T-cell (primary cell): ENCODE data around the gene MITF. TPM values are rescaled to one million over a fixed set of nuclear protein-coding genes. Genes with fewer than 3 reads are reported as not detected.

Experiments
- ATAC-seq, 4 experiments: fragments of 200-7000 bp in 3 of 4; fragments of 150-1000 bp in 1 of 4; cut with Tn5 transposase; replicated peaks in 1 of 4; 1 replicate in 3 of 4; 2 replicates in 1 of 4; pipeline ENCODE4 v1.10.0; 2021; ENCODE audit warnings: moderate library complexity in 3 of 4, mild to moderate bottlenecking in 2 of 4, moderate number of reproducible peaks in 1 of 4
- CTCF ChIA-PET, 2 donors: fragments of 300-600 bp; sonication (Branson Sonifier 250); formaldehyde crosslinking; loops; one replicate each; lab custom pipeline; 2022; ENCODE audit warnings: antibody characterized with exemption in 2 of 2; lab: Charles Lee
- POLR2A ChIA-PET, 2 donors: fragments of 300-600 bp; sonication (Branson Sonifier 250); formaldehyde crosslinking; loops; one replicate each; lab custom pipeline; 2022; ENCODE audit warnings: antibody characterized with exemption in 2 of 2; lab: Charles Lee
- DNase-seq, 35 experiments: peaks; one replicate each; pipeline versions ENCODE4 v3.0.0 to v3.0.0-alpha.2; 2013 to 2023
- H3K27ac ChIP-seq: one replicate; pipeline ENCODE4 v1.5.1; 2013; ENCODE audit warnings: low read length
- H3K27me3 ChIP-seq, 2 experiments: replicated peaks in 1 of 2; 1 replicate in 1 of 2; 2 replicates in 1 of 2; pipeline versions ENCODE4 v1.6.1 to v1.7.0; 2013; ENCODE audit warnings: low read length in 1 of 2, mixed read lengths in 1 of 2; ENCODE audit not compliant: control insufficient read depth in 2 of 2, insufficient read depth in 2 of 2; ENCODE audit errors: extremely low read depth in 1 of 2
- H3K36me3 ChIP-seq, 2 donors: 1 replicate in 1 of 2; 2 replicates in 1 of 2; pipeline versions ENCODE4 v1.6.1 to v1.7.0; 2013; ENCODE audit warnings: low read length in 1 of 2; ENCODE audit not compliant: control insufficient read depth in 2 of 2, insufficient read depth in 1 of 2; ENCODE audit errors: extremely low read depth in 1 of 2
- H3K4me1 ChIP-seq, 2 experiments: 1 replicate in 1 of 2; 2 replicates in 1 of 2; pipeline versions ENCODE4 v1.6.1 to v1.7.0; 2013; ENCODE audit warnings: low read length in 2 of 2, mixed read lengths in 1 of 2; ENCODE audit not compliant: insufficient read depth in 2 of 2, control insufficient read depth in 1 of 2; ENCODE audit errors: extremely low read depth in 1 of 2
- H3K4me3 ChIP-seq, 2 donors: 1 replicate in 1 of 2; 2 replicates in 1 of 2; pipeline versions ENCODE4 v1.5.1 to v1.7.0; 2013; ENCODE audit warnings: mild to moderate bottlenecking in 2 of 2, low read length in 1 of 2, moderate library complexity in 1 of 2; ENCODE audit not compliant: control insufficient read depth in 1 of 2; ENCODE audit errors: extremely low read depth in 1 of 2
- H3K9me3 ChIP-seq: 2 replicates; pipeline ENCODE4 v1.7.0; 2013
- H3K27ac Mint-ChIP-seq, 2 donors: one replicate each; pipeline ENCODE4 v1.8.0; 2020 to 2021; ENCODE audit warnings: mild to moderate bottlenecking in 2 of 2, mixed read lengths in 2 of 2
- H3K27me3 Mint-ChIP-seq, 2 donors: one replicate each; pipeline ENCODE4 v1.8.0; 2021 to 2022; ENCODE audit warnings: mixed read lengths in 2 of 2
- H3K36me3 Mint-ChIP-seq: one replicate; pipeline ENCODE4 v1.8.0; 2021; ENCODE audit warnings: mixed read lengths
- H3K4me1 Mint-ChIP-seq, 3 donors: one replicate each; pipeline ENCODE4 v1.8.0; 2020 to 2022; ENCODE audit warnings: mixed read lengths in 3 of 3, mild to moderate bottlenecking in 1 of 3
- H3K4me3 Mint-ChIP-seq, 3 donors: one replicate each; pipeline ENCODE4 v1.8.0; 2020 to 2022; ENCODE audit warnings: mild to moderate bottlenecking in 3 of 3, mixed read lengths in 3 of 3, moderate library complexity in 3 of 3
- H3K9me3 Mint-ChIP-seq, 3 donors: one replicate each; pipeline ENCODE4 v1.8.0; 2020 to 2022; ENCODE audit warnings: mixed read lengths in 3 of 3
- WGBS: methylation state at CpG from one replicate; pipeline ENCODE4 v1.1.5; 2013; ENCODE audit warnings: missing lambda C conversion rate; ENCODE audit not compliant: insufficient coverage; 5-methylcytosine and 5-hydroxymethylcytosine counted together
- total RNA-seq, 35 experiments: library from RNA in 6 of 35; stranded (reverse) in 6 of 35; fragments of 120-200 nt in 1 of 35; gene quantifications; one replicate each; pipeline versions ENCODE4 v1.2.1 to v1.2.4 and lab custom pipeline; 2013 to 2026

Gene MITF
- total RNA-seq, 5 donors from 2014 or later (not counting 1 experiment from before 2014, with no cell fraction given): 0.09 to 0.51 (median 0.24) TPM; not detected in 1

DNA sequence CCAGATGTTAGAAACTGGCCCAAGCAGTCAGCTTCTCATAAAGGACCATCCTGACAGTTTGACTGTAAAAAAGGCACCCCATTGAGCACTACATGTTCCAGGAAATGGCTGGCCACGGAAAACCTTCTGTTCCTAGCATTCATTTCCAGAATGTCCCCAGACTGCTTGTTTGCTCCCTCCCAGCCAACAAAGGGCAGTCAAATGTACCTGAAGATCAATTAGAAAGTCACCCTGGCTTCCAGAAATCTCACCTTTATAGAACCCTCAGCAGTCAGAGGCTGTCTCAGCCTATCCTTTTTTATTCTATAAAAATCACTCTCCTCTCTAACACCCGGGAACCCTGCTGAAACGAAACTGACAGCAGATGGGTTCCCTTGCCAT, 259.5 kb downstream of the MITF start:
- Histone ChIP-seq H3K27me3 (peaks cover 0 to 4% of the 10 kb centered on the region in 2 experiments), H3K36me3 (no peaks in the 10 kb centered on the region), H3K4me1 (no peaks in the 10 kb centered on the region), H3K4me3 (no peak overlapping the region), H3K27ac (no peak overlapping the region), H3K9me3 (no peaks in the 10 kb centered on the region)
- Mint-ChIP-seq H3K36me3 (no peaks in the 10 kb centered on the region), H3K4me3 (no peak overlapping the region), H3K27me3 (peaks cover 0 to 5% of the 10 kb centered on the region in 2 donors), H3K9me3 (peaks cover 0 to 4% (median 4%) of the 10 kb centered on the region in 3 donors), H3K4me1 (no peaks in the 10 kb centered on the region), H3K27ac (no peak overlapping the region)
- POLR2A ChIA-PET: no interaction called here
- CTCF ChIA-PET: no interaction called here
- WGBS: 44% methylated on average over 1 of the region's 3 CpGs
- ATAC-seq (no peak), DNase-seq (no peak)

DNA sequence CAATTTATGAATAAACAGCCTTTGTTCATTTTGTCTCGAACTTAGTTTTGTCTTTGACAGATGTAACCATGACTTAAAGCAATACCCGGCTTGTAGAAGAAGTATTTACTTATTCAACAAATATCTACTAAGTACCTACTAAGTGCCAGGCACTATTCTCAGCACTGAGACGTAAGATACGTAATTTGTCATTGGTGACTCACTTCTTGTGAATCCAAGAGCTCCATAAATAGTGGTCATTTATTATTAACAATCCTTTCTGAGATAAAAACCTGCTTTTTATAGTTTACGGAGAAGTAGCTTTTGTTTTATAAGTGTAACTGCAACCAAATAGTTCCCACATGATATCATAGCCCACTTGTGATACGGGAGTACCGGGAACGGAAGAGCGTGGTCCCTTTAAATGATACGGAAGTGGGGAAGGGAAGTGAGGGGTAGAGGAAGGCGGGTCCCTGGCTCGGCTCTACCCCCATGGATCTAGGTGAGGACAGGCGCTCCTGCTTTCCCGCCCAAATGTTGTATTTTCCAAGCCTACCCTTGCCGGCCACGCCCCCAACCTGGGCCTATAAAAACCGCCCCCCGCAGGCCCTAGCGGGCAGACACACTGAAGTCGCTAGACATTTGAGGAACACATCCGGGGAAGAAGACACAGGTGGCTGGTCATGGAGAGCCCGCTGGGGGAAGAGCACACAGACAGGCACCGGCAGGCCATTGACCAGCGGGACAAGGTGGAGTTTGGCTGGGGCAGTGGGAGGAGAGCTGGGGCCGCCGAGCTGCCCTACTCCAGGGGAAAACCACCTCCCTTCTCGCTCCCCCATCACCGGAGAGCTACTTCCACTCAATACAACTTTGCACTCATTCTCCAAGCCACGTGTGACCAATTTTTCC, 260.1 kb downstream of the MITF start, which contains the start of gene SAMMSON:
Gene SAMMSON (plus strand): TSS at position 594 of the 888 bp plus-strand sequence.
- Histone ChIP-seq H3K36me3 (no peaks in the 10 kb centered on the region), H3K4me3 (no peak within 1 kb of the TSS), H3K4me1 (no peaks in the 10 kb centered on the region), H3K27ac (no peak within 1 kb of the TSS), H3K27me3 (peaks cover 0 to 4% of the 10 kb centered on the region in 2 experiments), H3K9me3 (no peaks in the 10 kb centered on the region)
- DNase-seq: no peak
- Mint-ChIP-seq H3K4me3 (no peak within 1 kb of the TSS), H3K27ac (no peak within 1 kb of the TSS), H3K9me3 (peaks cover 0 to 4% (median 4%) of the 10 kb centered on the region in 3 donors), H3K27me3 (peaks cover 0 to 4% of the 10 kb centered on the region in 2 donors), H3K4me1 (no peaks in the 10 kb centered on the region), H3K36me3 (no peaks in the 10 kb centered on the region)
- 88% methylated on average over 13 of the region's 29 CpGs for whole genome bisulfite sequencing
- POLR2A ChIA-PET: no interaction called here
- CTCF ChIA-PET: no interaction called here
- no peak for ATAC-seq

DNA sequence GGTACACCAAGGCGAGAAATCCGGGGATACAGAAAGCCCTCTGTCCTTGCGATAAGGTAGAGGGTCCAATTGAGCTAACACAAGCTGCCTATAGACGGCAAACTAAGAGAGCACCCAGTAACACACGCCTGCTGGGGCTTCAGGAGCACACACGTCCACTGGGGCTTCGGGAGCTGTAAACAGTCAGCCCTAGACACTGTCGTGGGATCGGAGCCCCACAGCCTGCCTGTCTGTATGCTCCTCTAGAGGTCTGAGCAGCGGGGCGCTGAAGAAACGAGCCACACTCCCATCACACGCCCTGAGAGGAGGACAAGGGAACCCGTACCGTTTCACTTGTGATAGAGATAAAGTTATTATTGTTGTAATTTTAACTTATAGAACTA, 260.8 kb downstream of the MITF start:
- H3K4me3 Mint-ChIP-seq: no peak overlapping the region
- ATAC-seq (no peak), DNase-seq (no peak)
- H3K9me3 ChIP-seq: no peaks in the 10 kb centered on the region
- H3K9me3 Mint-ChIP-seq: peaks cover 0 to 4% (median 4%) of the 10 kb centered on the region in 3 donors
- H3K27me3 ChIP-seq: peaks cover 0 to 4% of the 10 kb centered on the region in 2 experiments
- no peaks in the 10 kb centered on the region for H3K4me1 ChIP-seq
- H3K36me3 ChIP-seq: no peaks in the 10 kb centered on the region
- 91% methylated on average over 9 of the region's 15 CpGs for WGBS
- no peak overlapping the region for H3K27ac ChIP-seq
- POLR2A ChIA-PET: no interaction called here
- H3K4me3 ChIP-seq: no peak overlapping the region
- no peaks in the 10 kb centered on the region for H3K4me1 Mint-ChIP-seq
- H3K27ac Mint-ChIP-seq: no peak overlapping the region
- CTCF ChIA-PET: no interaction called here
- H3K36me3 Mint-ChIP-seq: no peaks in the 10 kb centered on the region
- H3K27me3 Mint-ChIP-seq: peaks cover 0 to 4% of the 10 kb centered on the region in 2 donors

DNA sequence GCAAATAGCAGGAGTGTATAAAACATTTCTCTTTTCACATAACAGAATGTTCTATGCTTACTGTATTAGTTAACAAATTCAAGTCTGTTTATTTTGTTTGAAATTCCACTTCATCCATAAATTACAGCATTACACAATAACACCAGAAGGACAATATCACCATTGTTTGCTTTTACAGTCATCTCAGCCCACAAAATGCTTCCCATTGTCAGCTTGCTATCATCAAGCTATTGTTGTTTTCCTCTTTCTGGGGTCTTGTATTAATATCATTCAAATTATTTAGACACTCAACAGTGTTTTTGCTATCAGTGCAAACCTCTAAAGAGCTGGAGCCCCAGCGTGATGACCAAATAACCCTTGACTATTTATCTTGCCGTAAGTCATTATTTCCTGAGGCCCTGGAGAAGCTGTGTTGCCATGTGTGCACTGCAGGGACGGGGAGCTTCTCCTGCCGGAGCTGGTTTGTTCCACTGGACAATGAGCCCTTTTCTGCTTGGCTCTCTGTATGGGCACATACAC, 261.4 kb downstream of the MITF start:
- ChIA-PET CTCF (interaction anchor here in 1 of 2 donors (1.1 kb wide), 1 partner anchor 25 kb away, joined by 3 read pairs; no protein-coding TSS in a partner anchor), POLR2A (no interaction called here)
- no peak overlapping the region for H3K4me3 Mint-ChIP-seq
- WGBS: 97% methylated on average over 3 of the region's 4 CpGs
- H3K27ac ChIP-seq: no peak overlapping the region
- H3K27ac Mint-ChIP-seq: no peak overlapping the region
- DNase-seq (no peak), ATAC-seq (no peak)
- no peak overlapping the region for H3K4me3 ChIP-seq
- no peaks in the 10 kb centered on the region for H3K36me3 ChIP-seq
- no peaks in the 10 kb centered on the region for H3K4me1 ChIP-seq
- H3K36me3 Mint-ChIP-seq: no peaks in the 10 kb centered on the region
- H3K9me3 ChIP-seq: no peaks in the 10 kb centered on the region
- H3K27me3 ChIP-seq: peaks cover 0 to 4% of the 10 kb centered on the region in 2 experiments
- H3K27me3 Mint-ChIP-seq: peaks cover 0 to 4% of the 10 kb centered on the region in 2 donors
- peaks cover 0 to 4% (median 4%) of the 10 kb centered on the region in 3 donors for H3K9me3 Mint-ChIP-seq
- H3K4me1 Mint-ChIP-seq: no peaks in the 10 kb centered on the region

DNA sequence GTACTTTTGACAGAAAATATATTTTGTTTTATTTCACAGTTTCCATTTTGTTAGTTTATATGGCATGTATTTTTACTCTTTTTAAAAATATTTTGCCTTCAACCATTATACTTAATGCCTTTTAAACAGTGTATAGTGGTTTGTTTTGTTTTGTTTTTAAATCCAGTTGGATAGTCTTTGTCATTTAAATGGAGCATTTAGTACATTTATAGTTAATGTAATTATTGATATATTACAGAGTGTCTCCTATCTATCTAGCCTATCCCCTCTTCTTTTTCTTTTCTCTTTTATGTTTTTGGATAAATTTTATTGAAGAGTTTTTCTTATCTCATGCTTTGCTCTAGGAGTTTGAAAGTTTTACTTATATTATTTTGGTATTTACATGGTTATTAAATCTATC, 263.9 kb downstream of the MITF start:
- CTCF ChIA-PET: no interaction called here
- Mint-ChIP-seq H3K4me1 (no peaks in the 10 kb centered on the region), H3K27me3 (peaks cover 0 to 4% of the 10 kb centered on the region in 2 donors), H3K36me3 (no peaks in the 10 kb centered on the region), H3K4me3 (no peak overlapping the region), H3K9me3 (peaks cover 0 to 4% (median 4%) of the 10 kb centered on the region in 3 donors), H3K27ac (no peak overlapping the region)
- DNase-seq: no peak
- no peak overlapping the region for H3K4me3 ChIP-seq
- no peak overlapping the region for H3K27ac ChIP-seq
- no peak for ATAC-seq
- H3K9me3 ChIP-seq: no peaks in the 10 kb centered on the region
- POLR2A ChIA-PET: interaction anchor here in 1 of 2 donors (0.5 kb wide), 1 partner anchor 436 kb away, joined by 3 read pairs; no protein-coding TSS in a partner anchor
- H3K27me3 ChIP-seq: peaks cover 0 to 4% of the 10 kb centered on the region in 2 experiments
- H3K36me3 ChIP-seq: no peaks in the 10 kb centered on the region
- no peaks in the 10 kb centered on the region for H3K4me1 ChIP-seq

DNA sequence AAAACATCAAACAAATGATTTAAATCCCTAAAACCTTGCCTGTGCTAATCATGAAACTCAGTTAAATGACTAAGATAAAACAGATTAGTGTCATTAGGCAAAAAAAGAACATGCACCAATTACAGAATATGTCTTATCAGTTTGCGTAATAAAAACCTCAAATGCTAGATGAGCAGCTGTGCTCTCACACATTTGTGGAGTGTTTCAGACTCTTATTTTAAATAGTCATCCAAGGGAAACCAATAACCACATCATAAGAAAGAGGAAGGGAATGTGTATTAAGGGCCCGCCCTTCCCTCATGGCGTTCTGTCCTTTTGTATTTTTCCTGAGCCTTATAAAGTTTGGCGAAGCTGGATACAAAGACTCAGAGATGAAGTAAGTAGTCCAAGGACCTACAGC, 266.8 kb downstream of the MITF start:
- H3K4me1 Mint-ChIP-seq: no peaks in the 10 kb centered on the region
- H3K27me3 Mint-ChIP-seq: peaks cover 0 to 4% of the 10 kb centered on the region in 2 donors
- POLR2A ChIA-PET: no interaction called here
- H3K36me3 Mint-ChIP-seq: no peaks in the 10 kb centered on the region
- H3K9me3 Mint-ChIP-seq: peaks cover 0 to 4% (median 3%) of the 10 kb centered on the region in 3 donors
- Histone ChIP-seq H3K4me3 (no peak overlapping the region), H3K9me3 (no peaks in the 10 kb centered on the region), H3K4me1 (no peaks in the 10 kb centered on the region), H3K36me3 (no peaks in the 10 kb centered on the region), H3K27me3 (no peaks in the 10 kb centered on the region), H3K27ac (no peak overlapping the region)
- no CpG with 5 or more reads among the region's 4 CpGs for WGBS
- H3K4me3 Mint-ChIP-seq: no peak overlapping the region
- H3K27ac Mint-ChIP-seq: no peak overlapping the region
- CTCF ChIA-PET: no interaction called here
- no peak for ATAC-seq
- DNase-seq: no peak
